ENCODE results near the gene U2AF2.
A peak's percentile ranks its signal among the peaks of the same experiment; 100 is the strongest.
"Not testable (repeated sequence)": the region's sequence is repeated elsewhere in the genome, so short reads cannot be mapped to it uniquely, and the experiment has no call there.

U2AF2 gene

DNA sequence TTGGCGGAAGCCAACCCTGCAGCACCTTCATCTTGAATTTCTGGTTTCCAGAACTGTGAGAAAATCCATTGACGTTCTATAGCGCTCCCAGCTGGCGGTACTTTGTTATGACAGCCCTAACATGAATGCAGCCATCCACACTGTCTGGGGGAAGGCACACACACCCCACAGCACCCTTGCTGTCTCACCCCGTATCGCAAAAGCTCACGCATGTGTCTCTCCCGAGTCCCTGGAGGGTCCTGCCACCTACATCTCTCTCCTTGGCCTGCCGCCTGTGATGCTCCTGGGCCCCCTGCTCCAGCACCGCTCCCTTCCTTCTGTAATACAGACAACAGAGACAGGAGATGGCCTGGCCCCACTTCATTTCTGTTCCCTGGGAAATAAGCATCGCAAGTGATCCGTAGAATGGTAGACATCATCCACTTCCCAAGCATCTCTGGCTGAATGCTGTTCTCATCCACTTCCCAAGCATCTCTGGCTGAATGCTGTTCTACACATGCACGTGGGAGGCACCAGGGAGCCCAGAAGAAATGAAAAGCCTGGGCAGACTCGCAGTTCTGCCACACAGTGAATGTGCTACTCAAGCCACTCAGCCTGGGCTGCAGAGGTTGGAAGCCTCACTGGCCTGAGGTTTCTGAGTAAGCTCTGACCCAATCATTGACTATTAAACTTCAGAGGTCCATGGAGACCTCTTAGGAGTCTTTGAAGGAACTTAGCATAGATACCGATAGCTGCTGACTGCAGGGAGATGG is 49.8 kb downstream of the U2AF2 start:
- ChIA-PET CTCF (interaction anchor here (1.5 to 1.6 kb wide), 2 partner anchors 11 to 190 kb away, joined by 3 to 4 read pairs; no protein-coding TSS in a partner anchor), POLR2A (no interaction called here)
- TF ChIP-seq, protein P1, sequence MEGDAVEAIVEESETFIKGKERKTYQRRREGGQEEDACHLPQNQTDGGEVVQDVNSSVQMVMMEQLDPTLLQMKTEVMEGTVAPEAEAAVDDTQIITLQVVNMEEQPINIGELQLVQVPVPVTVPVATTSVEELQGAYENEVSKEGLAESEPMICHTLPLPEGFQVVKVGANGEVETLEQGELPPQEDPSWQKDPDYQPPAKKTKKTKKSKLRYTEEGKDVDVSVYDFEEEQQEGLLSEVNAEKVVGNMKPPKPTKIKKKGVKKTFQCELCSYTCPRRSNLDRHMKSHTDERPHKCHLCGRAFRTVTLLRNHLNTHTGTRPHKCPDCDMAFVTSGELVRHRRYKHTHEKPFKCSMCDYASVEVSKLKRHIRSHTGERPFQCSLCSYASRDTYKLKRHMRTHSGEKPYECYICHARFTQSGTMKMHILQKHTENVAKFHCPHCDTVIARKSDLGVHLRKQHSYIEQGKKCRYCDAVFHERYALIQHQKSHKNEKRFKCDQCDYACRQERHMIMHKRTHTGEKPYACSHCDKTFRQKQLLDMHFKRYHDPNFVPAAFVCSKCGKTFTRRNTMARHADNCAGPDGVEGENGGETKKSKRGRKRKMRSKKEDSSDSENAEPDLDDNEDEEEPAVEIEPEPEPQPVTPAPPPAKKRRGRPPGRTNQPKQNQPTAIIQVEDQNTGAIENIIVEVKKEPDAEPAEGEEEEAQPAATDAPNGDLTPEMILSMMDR (IDR thresholded peaks at IDR 0.05; ENCODE audit: control extremely low read depth, extremely low read depth, low read depth, missing control alignments) = no peak
- peak; percentile 15 for DNase-seq (ENCODE audit: extremely low spot score)

DNA sequence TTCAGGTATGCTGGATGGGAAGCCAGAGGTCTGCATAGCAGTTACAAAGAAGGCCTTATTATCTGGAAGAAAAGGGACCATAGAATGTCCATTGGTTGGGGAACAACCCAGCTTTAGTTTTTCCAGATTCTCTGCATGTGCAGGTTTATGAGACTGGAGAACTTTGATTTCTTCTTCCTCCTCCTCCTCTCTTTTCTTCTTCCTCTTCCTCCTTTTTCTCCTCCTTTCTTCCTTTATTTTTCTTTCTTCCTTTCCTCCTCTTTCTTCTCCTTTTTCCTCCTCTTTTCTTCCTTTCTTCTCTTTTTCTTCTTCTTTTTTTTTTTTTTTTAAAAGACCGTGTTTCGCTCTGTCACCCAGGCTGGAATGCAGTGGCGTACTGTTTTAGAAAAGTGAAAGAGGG is 51.1 kb downstream of the U2AF2 start:
- POLR2A ChIA-PET = interaction anchor here (0.6 kb wide), 1 partner anchor 605 kb away, joined by 4 read pairs; no protein-coding TSS in a partner anchor

DNA sequence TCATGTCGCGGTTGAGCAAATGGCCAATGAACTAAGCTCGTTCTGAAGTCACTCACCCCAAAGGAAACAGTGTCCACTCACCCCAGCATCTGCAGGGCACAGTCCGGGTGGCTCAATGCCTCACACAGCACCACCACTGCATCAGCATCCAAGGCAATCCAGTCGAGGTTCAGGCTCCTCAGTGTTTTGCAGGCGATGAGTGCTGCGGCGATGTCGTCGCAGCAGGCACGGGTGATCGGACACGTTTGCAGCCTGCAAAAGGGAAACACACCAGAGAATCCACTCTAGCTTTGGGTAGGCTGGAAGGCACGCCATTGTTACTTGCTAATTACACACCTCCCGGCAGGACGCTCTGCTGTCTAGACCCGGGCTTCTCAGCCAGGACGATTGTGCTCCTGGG is 56.9 kb downstream of the U2AF2 start:
- ChIA-PET POLR2A (no interaction called here), CTCF (no interaction called here)
- no peak for DNase-seq (ENCODE audit: extremely low spot score)
- TF ChIP-seq, protein P1 (IDR thresholded peaks at IDR 0.05; ENCODE audit: control extremely low read depth, extremely low read depth, low read depth, missing control alignments) = no peak

More for the DNA sequence above, 51.1 kb downstream of the U2AF2 start:
- TF ChIP-seq, protein P1 (IDR thresholded peaks at IDR 0.05; ENCODE audit: control extremely low read depth, extremely low read depth, low read depth, missing control alignments) = no peak
- DNase-seq (ENCODE audit: extremely low spot score) = no peak
- CTCF ChIA-PET = no interaction called here

DNA sequence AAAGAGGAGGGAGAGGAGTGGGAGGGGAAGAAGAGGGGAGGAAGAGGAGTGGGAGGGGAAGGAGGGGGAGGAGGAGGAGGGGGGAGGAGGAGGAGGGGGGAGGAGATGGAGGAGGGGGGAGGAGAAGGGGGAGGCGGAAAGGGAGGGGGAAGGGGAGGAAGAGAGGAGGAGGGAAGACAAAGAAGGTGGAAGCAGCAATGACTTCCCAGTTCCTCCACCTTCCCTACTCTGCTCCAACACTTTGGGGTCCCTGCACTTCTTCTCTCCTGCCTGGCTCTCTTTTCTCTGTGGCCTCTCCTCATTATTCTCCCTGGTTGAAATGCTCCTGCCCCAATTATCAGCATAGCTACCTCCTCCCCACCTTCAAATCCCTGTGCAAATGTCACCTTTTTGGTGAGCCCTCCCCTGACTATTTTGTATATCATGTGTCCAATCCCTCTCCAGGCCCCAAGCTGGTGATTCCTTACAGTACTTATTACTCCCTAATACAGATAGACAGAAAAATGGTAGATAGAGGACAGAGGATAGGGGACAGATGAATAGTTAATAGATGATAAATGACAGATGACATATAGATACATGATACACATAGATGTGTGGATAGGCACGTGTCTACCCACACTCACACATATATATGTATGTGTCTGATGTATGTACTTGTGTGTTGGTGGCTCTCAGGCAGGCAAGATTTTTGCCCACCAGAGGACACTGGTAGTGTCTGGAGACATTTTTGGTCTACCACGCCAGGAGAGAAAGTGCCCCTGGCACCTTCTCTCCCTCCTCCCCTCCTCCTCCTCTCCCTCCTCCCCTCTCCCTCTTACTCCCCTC is 58.2 kb downstream of the U2AF2 start:
- ChIA-PET POLR2A (no interaction called here), CTCF (no interaction called here)
- TF ChIP-seq, protein P1 (IDR thresholded peaks at IDR 0.05; ENCODE audit: control extremely low read depth, extremely low read depth, low read depth, missing control alignments) = no peak
- no peak for DNase-seq (ENCODE audit: extremely low spot score)

DNA sequence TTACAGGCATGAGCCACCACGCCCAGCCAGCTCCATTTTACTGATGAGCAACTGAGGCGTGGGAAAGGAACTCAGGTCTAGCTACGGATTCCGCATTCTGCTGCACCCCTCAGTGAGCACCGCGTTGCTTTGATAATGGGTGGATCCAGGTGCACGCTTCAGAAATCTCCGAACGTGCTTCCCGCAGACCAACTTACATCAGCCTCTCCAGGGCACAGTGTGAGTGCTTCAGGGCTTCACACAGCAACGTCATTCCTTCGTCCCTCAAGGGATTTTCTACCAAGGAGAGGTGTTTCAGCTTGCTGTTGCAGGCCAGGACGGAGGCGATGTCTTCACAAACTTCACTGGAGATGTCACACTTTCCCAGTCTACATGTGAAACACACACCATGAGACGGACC is 61.7 kb downstream of the U2AF2 start:
- CTCF ChIA-PET = no interaction called here
- no peak for DNase-seq (ENCODE audit: extremely low spot score)
- POLR2A ChIA-PET = interaction anchor here (1.0 kb wide), 1 partner anchor 654 kb away, joined by 3 read pairs; the partner anchor contains the start of gene RDH13
- TF ChIP-seq, protein P1 (IDR thresholded peaks at IDR 0.05; ENCODE audit: control extremely low read depth, extremely low read depth, low read depth, missing control alignments) = no peak

DNA sequence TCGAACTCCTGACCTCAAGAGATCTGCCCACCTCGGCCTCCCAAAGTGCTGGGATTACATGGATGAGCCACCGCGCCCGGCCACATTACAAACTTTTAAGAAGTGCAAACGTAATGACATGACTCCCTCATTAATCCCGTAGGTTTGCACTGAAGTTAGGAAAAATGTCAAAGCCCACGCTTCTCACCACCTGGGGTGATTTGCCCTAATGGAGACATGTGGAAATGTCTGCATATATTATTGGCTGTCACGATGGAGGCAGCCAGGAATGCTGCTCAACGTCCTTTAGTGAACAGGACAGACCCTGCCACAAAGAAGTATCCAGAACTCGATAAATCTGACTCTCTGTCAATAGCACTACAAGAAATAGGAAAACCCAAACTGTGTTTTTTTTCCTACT is 62.4 kb downstream of the U2AF2 start:
- no peak for DNase-seq (ENCODE audit: extremely low spot score)
- POLR2A ChIA-PET = no interaction called here
- TF ChIP-seq, protein P1 (IDR thresholded peaks at IDR 0.05; ENCODE audit: control extremely low read depth, extremely low read depth, low read depth, missing control alignments) = no peak
- CTCF ChIA-PET = no interaction called here

DNA sequence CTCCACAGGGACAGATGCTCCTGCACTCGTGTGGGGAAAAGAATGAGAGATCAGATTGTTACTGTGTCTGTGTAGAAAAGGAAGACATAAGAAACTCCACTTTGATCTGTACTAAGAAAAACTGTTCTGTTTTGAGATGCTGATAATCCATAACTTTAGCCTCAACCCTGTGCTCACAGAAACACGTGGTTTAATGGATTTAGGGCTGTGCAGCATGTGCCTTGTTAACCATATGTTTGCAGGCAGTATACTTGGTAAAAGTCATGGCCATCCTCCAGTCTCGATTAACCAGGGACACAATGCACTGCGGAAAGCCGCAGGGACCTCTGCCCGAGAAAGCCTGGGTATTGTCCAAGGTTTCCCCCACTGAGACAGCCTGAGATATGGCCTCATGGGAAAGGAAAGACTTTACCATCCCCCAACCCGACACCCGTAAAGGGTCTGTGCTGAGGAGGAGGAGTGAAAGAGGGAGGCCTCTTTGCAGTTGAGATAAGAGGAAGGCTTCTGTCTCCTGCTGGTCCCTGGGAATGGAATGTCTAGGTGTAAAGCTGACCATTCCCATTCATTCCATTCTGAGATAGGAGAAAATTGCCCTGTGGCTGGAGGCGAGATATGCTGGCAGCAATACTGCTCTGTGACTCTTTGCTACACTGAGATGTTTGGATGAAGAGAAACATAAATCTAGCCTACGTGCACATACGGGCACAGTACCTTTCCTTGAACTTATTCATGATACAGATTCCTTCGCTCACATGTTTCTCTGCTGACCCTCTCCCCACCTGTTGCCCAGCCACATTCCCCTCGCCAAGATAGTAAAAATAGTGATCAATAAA is 63.3 kb downstream of the U2AF2 start:
- POLR2A ChIA-PET; CTCF ChIA-PET; DNase-seq (ENCODE audit: extremely low spot score): not testable (repeated sequence)

All from GM10248 (cell line).